VCaP (cell line): ENCODE data around the gene C3orf18.

Experiments used
- H3K27ac ChIP-seq: fragments of 450-650 bp; 2 replicates; pipeline ENCODE4 v1.5.1; 2017
- CTCF ChIP-seq: fragments of 450-650 bp; conservative IDR thresholded peaks from 2 replicates; pipeline ENCODE4 v1.5.1; 2017; ENCODE audit warnings: mild to moderate bottlenecking, moderate library complexity

Gene C3orf18

DNA sequence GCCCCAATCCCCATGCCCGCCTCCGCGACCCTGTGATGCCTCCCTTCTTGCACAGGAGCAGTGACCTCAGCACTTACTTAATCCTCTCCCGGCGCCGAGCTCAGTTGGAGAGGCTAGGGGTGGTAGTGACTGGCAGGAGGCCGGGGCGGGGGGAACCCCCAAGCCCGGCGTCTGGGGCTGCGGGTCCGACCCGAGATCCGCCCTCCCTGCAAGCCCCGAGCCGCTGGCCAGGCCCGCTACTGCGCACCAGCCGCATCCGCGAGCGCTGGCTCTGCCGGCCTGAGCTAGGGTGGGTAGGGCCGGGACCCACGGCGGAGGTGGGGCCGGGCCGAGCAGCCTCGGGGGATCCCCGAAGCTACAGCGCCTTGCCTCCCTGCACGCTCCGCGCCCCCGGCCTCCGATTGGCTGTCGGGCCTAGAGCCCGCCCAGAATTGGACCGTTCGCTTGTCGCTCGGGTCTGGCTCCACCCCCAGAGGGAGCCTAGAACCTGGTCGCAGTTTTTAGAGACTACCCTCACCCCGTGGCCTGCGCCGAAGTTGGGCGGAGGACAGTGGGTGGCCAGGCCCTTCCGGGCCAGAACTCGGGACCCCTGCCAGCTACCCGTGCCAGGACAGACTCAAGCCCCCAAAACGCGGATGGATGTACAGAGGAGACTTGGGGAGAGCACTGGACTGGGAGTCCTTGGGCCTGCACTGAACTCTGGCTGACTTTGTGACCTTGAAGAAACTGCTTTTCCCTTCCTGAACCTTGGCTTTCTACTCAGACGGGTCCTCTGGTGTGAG lies at the start of gene C3orf18:
Gene C3orf18, minus strand, starts transcription at position 362 of the 782 bp plus-strand sequence. CDS start 2,048 bp downstream, outside the sequence.
- no peak for TF ChIP-seq CTCF
- H3K27ac ChIP-seq: peak within 1 kb of the TSS; percentile 94

DNA sequence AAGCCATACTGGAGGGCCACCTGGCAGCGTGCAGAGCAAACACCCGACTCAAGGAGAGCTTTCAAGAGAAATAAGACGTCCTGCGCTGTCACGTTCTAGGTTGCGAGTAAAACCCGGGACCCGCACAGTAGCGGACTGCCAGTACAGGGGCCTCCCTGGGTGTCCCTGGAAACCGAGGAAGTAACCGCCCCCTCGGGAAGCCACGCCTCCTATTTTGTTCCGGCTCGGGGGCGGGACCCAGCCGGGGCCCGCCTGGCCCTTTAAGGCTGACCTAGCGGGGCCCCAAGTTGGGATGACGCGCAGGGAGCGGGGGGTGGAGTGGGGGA lies 49.2 kb upstream of the C3orf18 start:
- peak overlapping the region; percentile 96 for H3K27ac ChIP-seq
- no peak for TF ChIP-seq CTCF

GRCh38 chr3:50616003-50616769 lies 48.6 kb upstream of the C3orf18 start:
- H3K27ac ChIP-seq: peak overlapping the region; percentile 96

GRCh38 chr3:50615190-50615589 lies 47.6 kb upstream of the C3orf18 start:
- no peak for TF ChIP-seq CTCF
- no peak overlapping the region for H3K27ac ChIP-seq

More at GRCh38 chr3:50616003-50616769, 48.6 kb upstream of the C3orf18 start:
- TF ChIP-seq CTCF: peak; percentile 100

DNA sequence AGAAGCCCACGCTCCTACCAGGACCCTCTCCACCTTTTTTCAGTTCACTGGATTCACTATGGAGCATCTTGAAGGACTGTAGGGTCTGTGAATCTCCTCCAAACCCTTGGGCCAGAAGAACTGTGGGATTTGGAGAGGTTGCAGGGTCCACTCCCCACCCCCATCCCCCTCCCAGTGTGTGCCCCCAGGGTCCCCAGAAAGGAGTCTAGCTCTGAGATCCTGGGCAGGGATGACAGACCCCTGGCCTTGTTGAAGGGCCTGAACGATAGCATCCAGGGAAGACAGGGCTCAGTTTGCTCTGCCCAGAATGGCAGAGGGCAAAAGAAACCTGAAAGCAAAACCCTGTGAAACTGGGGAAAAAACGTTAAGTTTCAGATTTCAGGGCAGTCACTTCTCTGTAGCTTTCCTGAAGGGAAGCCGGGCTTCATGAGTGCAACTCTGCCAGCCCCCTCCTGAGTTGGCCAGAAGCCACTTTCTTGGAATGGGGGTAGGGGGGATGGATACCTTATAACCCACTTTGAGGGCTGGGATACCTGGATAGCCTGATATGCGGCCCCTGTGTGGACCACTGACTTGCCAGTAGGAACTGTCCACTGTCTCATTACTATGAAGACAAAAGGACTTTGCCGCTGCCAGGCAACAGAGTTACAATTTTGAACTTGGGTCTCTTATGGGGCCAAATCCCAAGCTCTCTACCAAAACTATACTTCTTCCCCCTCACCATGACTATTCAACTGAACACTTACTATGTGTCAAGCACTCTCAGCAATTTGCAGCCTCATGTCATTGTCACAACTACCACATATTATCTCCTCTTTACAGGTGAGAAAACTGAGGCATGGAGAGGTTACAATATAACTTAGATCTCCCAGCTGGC lies 45.7 kb upstream of the C3orf18 start:
- no peak for TF ChIP-seq CTCF
- H3K27ac ChIP-seq: no peak overlapping the region

GRCh38 chr3:50612234-50612882 lies 44.8 kb upstream of the C3orf18 start:
- no peak for TF ChIP-seq CTCF
- peak overlapping the region; percentile 78 for H3K27ac ChIP-seq
